IMR-90 (cell line): ENCODE data around the gene SCFD2. TPM values are rescaled to one million over a fixed set of nuclear protein-coding genes. Genes with fewer than 3 reads are reported as not detected.
A peak's percentile ranks its signal among the peaks of the same experiment; 100 is the strongest.

Source experiments
- ATAC-seq: fragments of 200-7000 bp; cut with Tn5 transposase; 2 replicates; pipeline ENCODE4 v1.9.1; 2020; ENCODE audit warnings: low read depth, mild to moderate bottlenecking, moderate library complexity
- BruUV-seq: library from RNA; stranded (reverse); fragments of 400-500 nt; replicated peaks from 2 replicates; lab custom pipeline; 2021; lab: Mats Ljungman, UMichigan
- CTCF ChIA-PET: fragments of 300-600 bp; formaldehyde crosslinking; extraction: SDS; loops from one replicate; lab custom pipeline; 2021; ENCODE audit warnings: antibody characterized with exemption; lab: Yijun Ruan, JAX
- POLR2A ChIA-PET: fragments of 300-600 bp; sonication (Branson Sonifier 250); formaldehyde crosslinking; loops from one replicate; lab custom pipeline; 2022; ENCODE audit warnings: antibody characterized with exemption; ENCODE audit not compliant: unreplicated experiment; lab: Charles Lee
- DNase-seq: peaks from one replicate; pipeline ENCODE4 v3.0.0; 2013
- H2AFZ ChIP-seq: replicated peaks from 2 replicates; pipeline ENCODE3; 2013; ENCODE audit warnings: low read length, mild to moderate bottlenecking; ENCODE audit not compliant: poor library complexity
- H2AK5ac ChIP-seq: 2 replicates; pipeline ENCODE4 v1.6.1; 2013; ENCODE audit warnings: low read depth, low read length, inconsistent platforms
- H2AK9ac ChIP-seq: replicated peaks from 2 replicates; pipeline ENCODE3; 2013; ENCODE audit warnings: mild to moderate bottlenecking, low read depth, low read length, moderate library complexity; ENCODE audit not compliant: poor library complexity
- H2BK120ac ChIP-seq: 2 replicates; pipeline ENCODE4 v1.6.1; 2013; ENCODE audit warnings: low read depth, low read length, inconsistent platforms
- H2BK15ac ChIP-seq: 3 replicates; pipeline ENCODE4 v1.6.1; 2013; ENCODE audit warnings: low read depth, low read length, inconsistent platforms
- H2BK20ac ChIP-seq: 2 replicates; pipeline ENCODE4 v1.6.1; 2013; ENCODE audit warnings: low read depth, mild to moderate bottlenecking, inconsistent platforms, low read length, moderate library complexity
- H2BK5ac ChIP-seq: 2 replicates; pipeline ENCODE4 v1.6.1; 2013; ENCODE audit warnings: mild to moderate bottlenecking, low read depth, low read length, inconsistent platforms; ENCODE audit not compliant: poor library complexity, severe bottlenecking
- H3K14ac ChIP-seq: replicated peaks from 2 replicates; pipeline ENCODE4 v1.6.1; 2013; ENCODE audit warnings: low read depth, low read length, inconsistent platforms
- H3K18ac ChIP-seq: 2 replicates; pipeline ENCODE4 v1.6.1; 2013; ENCODE audit warnings: low read depth, low read length, control low read depth
- H3K23ac ChIP-seq: 2 replicates; pipeline ENCODE4 v1.6.1; 2013; ENCODE audit warnings: low read depth, low read length, inconsistent platforms
- H3K27ac ChIP-seq: 2 replicates; pipeline ENCODE4 v1.5.1; 2013; ENCODE audit warnings: mild to moderate bottlenecking, control low read depth, low read length; ENCODE audit not compliant: insufficient read depth
- H3K27me3 ChIP-seq: 2 replicates; pipeline ENCODE4 v1.6.1; 2013; ENCODE audit warnings: low read length; ENCODE audit not compliant: control insufficient read depth, insufficient read depth
- H3K36me3 ChIP-seq: 2 replicates; pipeline ENCODE4 v1.6.1; 2013; ENCODE audit warnings: low read length, mixed read lengths; ENCODE audit not compliant: control insufficient read depth, insufficient read depth
- H3K4ac ChIP-seq: 2 replicates; pipeline ENCODE4 v1.6.1; 2013; ENCODE audit warnings: low read depth, low read length, inconsistent platforms
- H3K4me1 ChIP-seq: 2 replicates; pipeline ENCODE4 v1.6.1; 2013; ENCODE audit warnings: low read length, mixed read lengths; ENCODE audit not compliant: control insufficient read depth, insufficient read depth
- H3K4me2 ChIP-seq: 2 replicates; pipeline ENCODE4 v1.6.1; 2013; ENCODE audit warnings: low read depth, mild to moderate bottlenecking, control low read depth, low read length, moderate library complexity
- H3K4me3 ChIP-seq: 2 replicates; pipeline ENCODE4 v1.5.1; 2013; ENCODE audit warnings: low read depth, mild to moderate bottlenecking, control low read depth, low read length, moderate library complexity; ENCODE audit not compliant: insufficient read depth
- H3K56ac ChIP-seq: 2 replicates; pipeline ENCODE4 v1.6.1; 2013; ENCODE audit warnings: low read length, inconsistent platforms; ENCODE audit not compliant: insufficient read depth; ENCODE audit errors: extremely low read depth
- H3K79me1 ChIP-seq, 2 experiments: 2 replicates each; pipeline ENCODE4 v1.6.1; 2013; ENCODE audit warnings: low read length in 2 of 2, inconsistent platforms in 1 of 2, low read depth in 1 of 2
- H3K9ac ChIP-seq: 2 replicates; pipeline ENCODE4 v1.6.1; 2013; ENCODE audit warnings: low read depth, low read length, control low read depth
- H3K9me1 ChIP-seq: 2 replicates; pipeline ENCODE4 v1.6.1; 2013; ENCODE audit warnings: low read length, inconsistent platforms; ENCODE audit not compliant: insufficient read depth
- H3K9me3 ChIP-seq: 2 replicates; pipeline ENCODE4 v1.6.1; 2013; ENCODE audit warnings: low read length; ENCODE audit not compliant: control insufficient read depth, insufficient read depth
- H4K20me1 ChIP-seq: 2 replicates; pipeline ENCODE4 v1.6.1; 2013; ENCODE audit warnings: low read length, inconsistent platforms; ENCODE audit not compliant: insufficient read depth
- H4K5ac ChIP-seq: 2 replicates; pipeline ENCODE4 v1.6.1; 2013; ENCODE audit warnings: mild to moderate bottlenecking, low read depth, low read length, control low read depth
- H4K8ac ChIP-seq, 2 experiments: 2 replicates each; pipeline ENCODE4 v1.6.1; 2013; ENCODE audit warnings: low read depth in 2 of 2, low read length in 2 of 2, control low read depth in 1 of 2, inconsistent platforms in 1 of 2
- H4K91ac ChIP-seq: 2 replicates; pipeline ENCODE4 v1.6.1; 2013; ENCODE audit warnings: low read depth, low read length, inconsistent platforms; ENCODE audit not compliant: insufficient read depth
- CHD1 ChIP-seq: IDR thresholded peaks from 2 replicates; pipeline ENCODE4 v1.6.1; 2012; ENCODE audit warnings: low read depth, low read length, improper control_type of control experiment
- CTCF ChIP-seq: conservative IDR thresholded peaks from 2 replicates; pipeline ENCODE4 v1.5.1; 2012; ENCODE audit warnings: mild to moderate bottlenecking, low read depth, low read length, improper control_type of control experiment
- ELK1 ChIP-seq: fragments of 150-350 bp; IDR thresholded peaks from 2 replicates; pipeline ENCODE4 v1.6.1; 2016; ENCODE audit warnings: low read depth, mild to moderate bottlenecking, low read length, moderate library complexity, borderline replicate concordance
- FOS ChIP-seq: fragments of 150-350 bp; IDR thresholded peaks from 2 replicates; pipeline ENCODE4 v1.6.1; 2016; ENCODE audit warnings: low read depth, low read length
- MAFK ChIP-seq: IDR thresholded peaks from 2 replicates; pipeline ENCODE4 v1.6.1; 2012; ENCODE audit warnings: low read depth, low read length, improper control_type of control experiment
- MAZ ChIP-seq: IDR thresholded peaks from 2 replicates; pipeline ENCODE4 v1.6.1; 2012; ENCODE audit warnings: low read depth, mild to moderate bottlenecking, low read length, improper control_type of control experiment, moderate library complexity, borderline replicate concordance
- MXI1 ChIP-seq: IDR thresholded peaks from 2 replicates; pipeline ENCODE4 v1.6.1; 2012; ENCODE audit warnings: low read depth, mild to moderate bottlenecking, low read length, moderate library complexity, borderline replicate concordance
- NFE2L2 ChIP-seq: fragments of 150-350 bp; IDR thresholded peaks from 2 replicates; pipeline ENCODE4 v1.6.1; 2016; ENCODE audit warnings: low read depth, mild to moderate bottlenecking, low read length
- POLR2A ChIP-seq: IDR thresholded peaks from 2 replicates; pipeline ENCODE4 v1.6.1; 2012; ENCODE audit warnings: mild to moderate bottlenecking, low read depth, low read length
- RAD21 ChIP-seq: IDR thresholded peaks from 2 replicates; pipeline ENCODE4 v1.6.1; 2012; ENCODE audit warnings: low read length, improper control_type of control experiment
- RCOR1 ChIP-seq: IDR thresholded peaks from 2 replicates; pipeline ENCODE4 v1.6.1; 2012; ENCODE audit warnings: mild to moderate bottlenecking, low read length, improper control_type of control experiment; ENCODE audit not compliant: insufficient replicate concordance
- RFX5 ChIP-seq: IDR thresholded peaks from 2 replicates; pipeline ENCODE4 v1.8.0; 2012; ENCODE audit warnings: low read depth, mild to moderate bottlenecking, low read length, moderate library complexity
- SMC3 ChIP-seq: fragments of 150-350 bp; IDR thresholded peaks from 2 replicates; pipeline ENCODE4 v1.6.1; 2016; ENCODE audit warnings: low read depth, mild to moderate bottlenecking, antibody characterized with exemption, low read length, moderate library complexity
- WGBS, 2 experiments: methylation state at CpG; one replicate each; pipeline versions ENCODE4 v1.1.5 to v1.1.7; 2013; ENCODE audit warnings: missing lambda C conversion rate in 2 of 2; ENCODE audit not compliant: insufficient read length in 1 of 2; ENCODE audit errors: extremely low coverage in 2 of 2; 5-methylcytosine and 5-hydroxymethylcytosine counted together
- dilution Hi-C: fragments of 300-500 bp; cut with HindIII; formaldehyde crosslinking; loops from one replicate; pipeline ENCODE4 v1.14.3; 2018; ENCODE audit warnings: low sequenced_read_pairs; ENCODE audit not compliant: unreplicated experiment
- in situ Hi-C: fragments of 300-500 bp; cut with MboI; formaldehyde crosslinking; loops from 3 replicates; pipeline ENCODE4 v1.14.3; 2019; ENCODE audit warnings: low sequenced_read_pairs, inconsistent platforms, mixed read lengths
- intact Hi-C: fragments of 100-400 bp; cut with micrococcal nuclease; formaldehyde crosslinking; loops from 2 replicates; pipeline ENCODE4 v1.10.0; 2022
- polyA plus RNA-seq, 3 experiments: library from polyadenylated mRNA; depleted of rRNA; stranded (reverse); fragments of >200 nt; gene quantifications; 2 replicates each; pipeline ENCODE4 v1.2.3, GENCODE V29; 2012; ENCODE audit warnings: low replicate concordance in 1 of 3
- total RNA-seq: library from RNA; depleted of rRNA; stranded (reverse); fragments of >200 nt; gene quantifications from 2 replicates; pipeline ENCODE4 v1.2.3, GENCODE V29; 2012
- TF ChIP-seq, protein P1 (sequence below): fragments of 150-350 bp; IDR thresholded peaks from 2 replicates; pipeline ENCODE4 v1.6.1; 2017; ENCODE audit warnings: mild to moderate bottlenecking, antibody characterized with exemption, low read length, low read depth

SCFD2 gene
- total and polyA plus RNA-seq, 2 of the 4 experiments (the other 2 are of a cell fraction), result 18.9 to 62.4 TPM

GRCh38 chr4:52932591-52933470 is 433.0 kb downstream of the SCFD2 start:
- Histone ChIP-seq H3K9ac (no peak overlapping the region), H2AK5ac (no peak overlapping the region), H3K4ac (peak overlapping the region; percentile 2; the same call in 1 of the 2 replicates), H2BK20ac (no peak overlapping the region; the same call in 1 of the 2 replicates), H3K9me1 (no peaks in the 10 kb centered on the region; the same call in 1 of the 2 replicates), H2AFZ (no peak overlapping the region), H3K4me2 (no peak overlapping the region; the same call in 1 of the 2 replicates), H3K79me1 (no peaks in the 10 kb centered on the region), H4K91ac (no peak overlapping the region), H3K36me3 (no peaks in the 10 kb centered on the region), H3K18ac (no peak overlapping the region), H2BK120ac (peak overlapping the region; percentile 24; the same call in 1 of the 2 replicates), H2BK15ac (no peak overlapping the region), H4K20me1 (no peaks in the 10 kb centered on the region), H3K4me3 (no peak overlapping the region), H3K9me3 (no peaks in the 10 kb centered on the region), H3K14ac (0 out of 2 replicates have a peak overlapping the region, but pooled peaks have one; percentile 2), H3K27ac (no peak overlapping the region), H3K27me3 (no peaks in the 10 kb centered on the region), H3K4me1 (peaks cover 8% of the 10 kb centered on the region), H4K8ac (peak overlapping the region in 1 of 2 experiments; percentile 6; a peak in 1 of 4 replicates), H3K23ac (peak overlapping the region; percentile 13; the same call in 1 of the 2 replicates), H3K56ac (no peak overlapping the region), H2AK9ac (peak overlapping the region; percentile 37), H4K5ac (peak overlapping the region; percentile 39), H2BK5ac (peak overlapping the region; percentile 51)
- POLR2A ChIA-PET, result no interaction called here
- ATAC-seq (peak; percentile 74), DNase-seq (peak; percentile 56)
- WGBS, 2 experiments, result 83% methylated on average over 1 of the region's 5 CpGs; no CpG with 5 or more reads in 1 of the 2 experiments
- dilution Hi-C loops (no loop called here), in situ Hi-C loops (no loop called here), intact Hi-C loops (no loop called here)
- BruUV-seq, result no TSS peak
- CTCF ChIA-PET, result no interaction called here
- no peak for TF ChIP-seq CHD1
- no peak for TF ChIP-seq POLR2A
- no peak for TF ChIP-seq RFX5
- no peak for TF ChIP-seq FOS
- TF ChIP-seq MAZ, result no peak
- no peak; the same call in 1 of the 2 replicates for TF ChIP-seq SMC3
- no peak for TF ChIP-seq NFE2L2
- TF ChIP-seq MXI1, result no peak
- TF ChIP-seq MAFK, result no peak
- TF ChIP-seq ELK1, result no peak
- no peak for TF ChIP-seq CTCF
- TF ChIP-seq, protein P1, sequence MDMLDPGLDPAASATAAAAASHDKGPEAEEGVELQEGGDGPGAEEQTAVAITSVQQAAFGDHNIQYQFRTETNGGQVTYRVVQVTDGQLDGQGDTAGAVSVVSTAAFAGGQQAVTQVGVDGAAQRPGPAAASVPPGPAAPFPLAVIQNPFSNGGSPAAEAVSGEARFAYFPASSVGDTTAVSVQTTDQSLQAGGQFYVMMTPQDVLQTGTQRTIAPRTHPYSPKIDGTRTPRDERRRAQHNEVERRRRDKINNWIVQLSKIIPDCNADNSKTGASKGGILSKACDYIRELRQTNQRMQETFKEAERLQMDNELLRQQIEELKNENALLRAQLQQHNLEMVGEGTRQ, result no peak
- no peak for TF ChIP-seq RCOR1
- no peak for TF ChIP-seq RAD21
